Effector memory CD8-positive, alpha-beta T cell (primary cell): Measurements from ENCODE around the gene CAGE1.
A peak's percentile ranks its signal among the peaks of the same experiment; 100 is the strongest.

Experiments used
- ATAC-seq: fragments of 150-1000 bp; cut with Tn5 transposase; replicated peaks from 2 replicates; pipeline ENCODE4 v1.10.0; 2021; ENCODE audit warnings: mild to moderate bottlenecking, moderate library complexity
- DNase-seq, 3 experiments: peaks; one replicate each; pipeline ENCODE4 v3.0.0; 2021
- H3K27ac Mint-ChIP-seq, 2 donors: one replicate each; pipeline ENCODE4 v1.8.0; 2022; ENCODE audit warnings: mild to moderate bottlenecking in 2 of 2, mixed read lengths in 2 of 2, moderate library complexity in 2 of 2
- H3K27me3 Mint-ChIP-seq, 2 donors: one replicate each; pipeline ENCODE4 v1.8.0; 2022; ENCODE audit warnings: mixed read lengths in 2 of 2
- H3K36me3 Mint-ChIP-seq: one replicate; pipeline ENCODE4 v1.8.0; 2022; ENCODE audit warnings: mild to moderate bottlenecking, moderate library complexity, mixed read lengths; ENCODE audit not compliant: insufficient read depth
- H3K4me1 Mint-ChIP-seq, 2 donors: one replicate each; pipeline ENCODE4 v1.8.0; 2022; ENCODE audit warnings: low read depth in 2 of 2, mixed read lengths in 2 of 2
- H3K4me3 Mint-ChIP-seq, 2 donors: one replicate each; pipeline ENCODE4 v1.8.0; 2022; ENCODE audit warnings: mild to moderate bottlenecking in 2 of 2, mixed read lengths in 2 of 2, moderate library complexity in 2 of 2
- H3K9me3 Mint-ChIP-seq, 2 donors: one replicate each; pipeline ENCODE4 v1.8.0; 2022; ENCODE audit warnings: mixed read lengths in 2 of 2

CAGE1 gene

GRCh38 chr6:7304821-7305220 is 84.7 kb downstream of the CAGE1 start:
- Mint-ChIP-seq H3K4me1 (peaks cover 25 to 54% of the 10 kb centered on the region in 2 donors), H3K27ac (peak overlapping the region; percentile 36 to 50), H3K27me3 (no peaks in the 10 kb centered on the region), H3K9me3 (no peaks in the 10 kb centered on the region), H3K4me3 (no peak overlapping the region), H3K36me3 (peaks cover 97% of the 10 kb centered on the region)
- no peak for ATAC-seq
- no peak for DNase-seq

DNA sequence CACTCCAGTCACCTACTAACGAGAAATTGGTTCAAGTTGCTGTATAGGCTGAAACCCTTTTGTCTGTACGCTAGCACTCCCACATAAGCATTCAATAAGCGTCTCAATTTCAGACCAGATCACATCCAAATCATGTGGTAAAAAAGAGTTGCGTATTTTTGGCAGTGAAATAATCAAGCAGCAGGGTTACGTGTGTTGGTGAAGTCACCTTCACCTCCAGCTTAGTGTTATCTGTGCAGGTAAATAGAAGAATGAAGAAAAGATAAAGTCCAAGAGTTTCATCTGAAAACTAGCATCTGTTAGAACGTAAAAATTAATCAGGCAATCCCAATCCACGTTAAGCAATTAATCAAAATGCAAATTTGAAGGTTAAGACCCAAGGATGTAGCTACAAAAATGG is 87.8 kb downstream of the CAGE1 start:
- Mint-ChIP-seq H3K27ac (no peak overlapping the region), H3K4me3 (no peak overlapping the region)

DNA sequence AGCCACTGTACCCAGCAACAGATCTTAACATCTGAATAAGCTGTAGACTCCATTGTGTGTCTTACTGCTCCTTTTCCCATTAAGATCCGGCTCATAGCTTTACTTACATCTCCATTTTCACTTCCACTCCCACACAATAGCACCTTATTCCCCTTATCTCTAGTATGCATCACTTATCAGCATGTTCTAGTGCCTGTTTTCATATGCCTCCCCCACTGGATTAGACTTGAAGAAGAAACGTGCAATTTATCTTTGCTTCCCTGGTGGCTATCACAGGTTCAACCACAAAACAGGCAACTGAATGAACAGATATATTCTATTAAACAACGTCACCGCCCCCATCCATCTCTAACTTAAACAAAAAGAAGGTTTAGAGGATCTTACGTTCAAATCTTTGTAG is 88.6 kb downstream of the CAGE1 start:
- Mint-ChIP-seq H3K27me3 (no peaks in the 10 kb centered on the region), H3K4me3 (no peak overlapping the region), H3K4me1 (peaks cover 16 to 29% of the 10 kb centered on the region in 2 donors), H3K9me3 (no peaks in the 10 kb centered on the region), H3K27ac (no peak overlapping the region), H3K36me3 (peaks cover 98% of the 10 kb centered on the region)
- no peak for DNase-seq
- ATAC-seq: no peak

More for the DNA sequence above, 87.8 kb downstream of the CAGE1 start:
- H3K27me3 Mint-ChIP-seq: no peaks in the 10 kb centered on the region
- ATAC-seq (no peak), DNase-seq (no peak)
- H3K4me1 Mint-ChIP-seq: peaks cover 14 to 30% of the 10 kb centered on the region in 2 donors
- peaks cover 97% of the 10 kb centered on the region for H3K36me3 Mint-ChIP-seq
- no peaks in the 10 kb centered on the region for H3K9me3 Mint-ChIP-seq

- peak overlapping the region in 1 of 2 donors; percentile 20 for H3K27ac Mint-ChIP-seq
- no peaks in the 10 kb centered on the region for H3K27me3 Mint-ChIP-seq
- H3K9me3 Mint-ChIP-seq: no peaks in the 10 kb centered on the region
- no peak overlapping the region for H3K4me3 Mint-ChIP-seq
- H3K36me3 Mint-ChIP-seq: peaks cover 98% of the 10 kb centered on the region
- ATAC-seq (no peak), DNase-seq (no peak)
- peaks cover 7 to 13% of the 10 kb centered on the region in 2 donors for H3K4me1 Mint-ChIP-seq
Measured at GRCh38 chr6:7298113-7298512, 91.4 kb downstream of the CAGE1 start.

DNA sequence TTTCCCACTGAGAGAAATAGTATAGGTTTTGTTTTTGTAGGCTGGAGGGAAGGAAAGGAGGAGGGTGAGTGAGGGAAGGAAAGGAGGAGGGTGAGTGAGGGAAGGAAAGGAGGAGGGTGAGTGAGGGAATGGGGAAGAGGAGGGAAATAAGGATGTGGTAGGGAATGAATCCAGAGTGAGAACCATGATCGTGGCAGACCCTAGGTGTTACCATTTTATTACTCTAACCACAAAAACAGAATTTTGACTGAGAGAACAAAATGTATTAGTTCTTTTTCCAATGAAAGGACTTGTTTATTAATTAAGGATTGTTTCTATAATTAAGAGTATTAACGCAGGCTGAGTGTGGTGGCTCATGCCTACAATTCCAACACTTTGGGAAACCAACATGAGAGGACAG is 92.9 kb downstream of the CAGE1 start:
- Mint-ChIP-seq H3K4me1 (peaks cover 9 to 10% of the 10 kb centered on the region in 2 donors), H3K27me3 (no peaks in the 10 kb centered on the region), H3K9me3 (no peaks in the 10 kb centered on the region), H3K36me3 (peaks cover 97% of the 10 kb centered on the region), H3K4me3 (no peak overlapping the region), H3K27ac (peak overlapping the region; percentile 32 to 92)
- ATAC-seq (no peak), DNase-seq (no peak)

DNA sequence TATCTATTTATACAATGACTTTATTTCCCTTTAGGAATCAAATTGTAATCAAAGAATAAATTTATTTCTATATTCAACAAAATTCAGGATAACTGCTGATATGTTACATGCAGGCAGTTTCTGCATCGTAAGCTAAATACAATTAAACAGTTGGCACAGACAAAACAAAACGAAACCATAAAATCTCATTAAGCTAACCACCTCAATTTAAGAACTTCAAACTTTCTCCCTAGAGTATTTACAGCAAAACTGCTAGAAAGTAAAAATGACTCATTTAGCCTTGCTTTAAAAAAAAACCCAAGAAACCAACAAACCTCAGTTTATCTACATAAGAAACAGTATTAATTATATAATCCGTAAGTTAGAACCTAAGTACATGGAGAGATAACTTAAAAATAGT is 93.6 kb downstream of the CAGE1 start:
- Mint-ChIP-seq H3K4me3 (no peak overlapping the region), H3K36me3 (peaks cover 97% of the 10 kb centered on the region), H3K27me3 (no peaks in the 10 kb centered on the region), H3K27ac (peak overlapping the region; percentile 32 to 92), H3K4me1 (peaks cover 5 to 7% of the 10 kb centered on the region in 2 donors), H3K9me3 (no peaks in the 10 kb centered on the region)
- no peak for DNase-seq
- ATAC-seq: no peak

DNA sequence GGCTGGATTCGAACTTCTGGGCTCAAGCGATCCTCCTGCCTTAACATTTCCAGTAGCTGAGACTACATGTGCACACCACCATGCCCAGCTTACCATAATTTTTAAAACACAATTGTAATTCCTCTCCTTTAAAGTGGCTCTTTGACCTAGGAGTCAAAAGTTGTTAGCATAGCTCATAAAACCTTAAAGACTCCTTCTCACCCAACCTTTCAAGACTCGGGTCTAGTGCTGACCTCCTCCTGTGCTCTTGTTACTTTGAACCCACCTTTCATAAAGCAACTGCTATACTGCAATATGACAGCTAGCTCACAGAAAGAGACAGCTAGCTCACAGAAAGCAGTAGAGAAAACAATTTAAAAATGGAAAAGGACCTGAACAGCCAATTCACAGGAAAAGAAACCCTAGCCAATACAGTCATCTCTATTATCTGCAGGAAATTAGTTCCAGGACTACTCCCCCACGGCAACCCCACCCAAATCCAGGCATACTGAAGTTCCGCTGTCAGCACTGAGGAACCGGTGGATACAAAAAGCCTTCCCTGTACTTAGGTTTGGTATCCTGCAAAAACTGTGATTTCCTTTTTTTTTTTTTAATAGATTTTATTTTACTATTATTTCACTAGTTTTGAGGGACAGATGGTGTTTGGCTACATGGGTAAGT is 96.8 kb downstream of the CAGE1 start:
- Mint-ChIP-seq H3K9me3 (no peaks in the 10 kb centered on the region), H3K4me1 (peaks cover 4% of the 10 kb centered on the region in 2 donors), H3K27ac (peak overlapping the region in 1 of 2 donors; percentile 47), H3K4me3 (no peak overlapping the region), H3K36me3 (peaks cover 97% of the 10 kb centered on the region), H3K27me3 (no peaks in the 10 kb centered on the region)
- no peak for ATAC-seq
- DNase-seq: no peak

DNA sequence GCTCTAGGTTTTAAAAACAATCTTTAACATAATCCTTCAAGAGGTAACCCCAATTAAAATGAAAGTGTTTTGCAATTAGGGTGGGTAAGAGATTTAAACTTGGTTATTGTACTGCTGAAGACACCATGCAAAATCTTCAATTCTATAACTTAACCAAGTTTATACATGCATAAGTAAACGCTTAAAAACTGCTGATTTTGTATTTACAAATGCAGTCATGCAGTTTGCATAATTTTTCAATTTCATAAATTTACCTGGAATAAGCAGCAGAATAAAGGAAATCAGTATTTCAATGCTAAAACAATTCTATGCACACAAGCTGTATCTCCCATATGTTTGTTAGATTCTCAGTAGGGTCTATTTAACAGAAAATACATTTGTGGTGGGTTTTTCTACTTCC is 99.5 kb downstream of the CAGE1 start:
- Mint-ChIP-seq H3K27me3 (no peaks in the 10 kb centered on the region), H3K27ac (peak overlapping the region in 1 of 2 donors; percentile 35), H3K9me3 (no peaks in the 10 kb centered on the region), H3K4me1 (peaks cover 2 to 4% of the 10 kb centered on the region in 2 donors), H3K4me3 (no peak overlapping the region), H3K36me3 (peaks cover 89% of the 10 kb centered on the region)
- DNase-seq (no peak), ATAC-seq (no peak)

DNA sequence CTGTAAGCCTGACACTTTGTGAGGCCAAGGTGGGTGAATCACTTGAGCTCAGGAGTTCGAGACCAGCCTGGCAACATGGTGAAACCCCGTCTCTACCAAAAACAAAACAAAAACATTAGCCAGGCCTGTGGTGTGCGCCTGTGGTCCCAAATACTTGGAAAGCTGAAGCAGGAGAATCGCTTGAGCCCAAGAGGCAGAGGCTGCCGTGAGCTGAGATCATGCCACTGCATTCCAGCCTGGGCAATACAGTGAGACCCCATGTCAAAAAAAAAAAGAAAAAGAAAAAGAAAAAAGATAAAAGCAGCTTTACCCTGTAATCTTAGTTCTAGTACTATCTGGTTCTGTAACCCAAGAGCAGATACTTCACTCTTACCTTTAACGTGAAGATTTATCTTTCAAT is 104.1 kb downstream of the CAGE1 start:
- ATAC-seq (no peak), DNase-seq (no peak)
- Mint-ChIP-seq H3K4me1 (peaks cover 9 to 12% of the 10 kb centered on the region in 2 donors), H3K36me3 (peaks cover 47% of the 10 kb centered on the region), H3K27me3 (no peaks in the 10 kb centered on the region), H3K9me3 (no peaks in the 10 kb centered on the region), H3K27ac (peak overlapping the region in 1 of 2 donors; percentile 10), H3K4me3 (no peak overlapping the region)

DNA sequence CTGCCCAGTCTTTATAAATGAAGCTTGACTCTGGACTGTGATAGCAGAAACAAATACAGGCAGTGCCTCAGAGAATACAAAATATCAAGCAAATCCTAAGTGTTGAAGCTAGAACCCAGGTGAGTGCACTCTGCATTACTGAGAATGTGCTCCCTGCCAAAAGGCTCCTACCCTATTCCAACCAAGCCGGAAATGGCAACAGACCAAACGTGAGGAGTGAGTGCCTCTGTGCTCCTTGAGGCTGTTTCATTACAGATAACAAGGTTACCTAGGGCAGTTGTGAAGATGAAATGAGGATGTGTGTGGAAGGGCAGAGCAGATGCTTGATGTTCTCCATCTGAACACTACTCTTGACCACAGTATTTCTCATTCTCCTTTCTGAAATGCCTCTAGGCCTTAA is 105.9 kb downstream of the CAGE1 start:
- Mint-ChIP-seq H3K36me3 (peaks cover 30% of the 10 kb centered on the region), H3K27me3 (no peaks in the 10 kb centered on the region), H3K4me3 (no peak overlapping the region), H3K9me3 (no peaks in the 10 kb centered on the region), H3K27ac (peak overlapping the region in 1 of 2 donors; percentile 59), H3K4me1 (peaks cover 7 to 10% of the 10 kb centered on the region in 2 donors)
- ATAC-seq (no peak), DNase-seq (no peak)

DNA sequence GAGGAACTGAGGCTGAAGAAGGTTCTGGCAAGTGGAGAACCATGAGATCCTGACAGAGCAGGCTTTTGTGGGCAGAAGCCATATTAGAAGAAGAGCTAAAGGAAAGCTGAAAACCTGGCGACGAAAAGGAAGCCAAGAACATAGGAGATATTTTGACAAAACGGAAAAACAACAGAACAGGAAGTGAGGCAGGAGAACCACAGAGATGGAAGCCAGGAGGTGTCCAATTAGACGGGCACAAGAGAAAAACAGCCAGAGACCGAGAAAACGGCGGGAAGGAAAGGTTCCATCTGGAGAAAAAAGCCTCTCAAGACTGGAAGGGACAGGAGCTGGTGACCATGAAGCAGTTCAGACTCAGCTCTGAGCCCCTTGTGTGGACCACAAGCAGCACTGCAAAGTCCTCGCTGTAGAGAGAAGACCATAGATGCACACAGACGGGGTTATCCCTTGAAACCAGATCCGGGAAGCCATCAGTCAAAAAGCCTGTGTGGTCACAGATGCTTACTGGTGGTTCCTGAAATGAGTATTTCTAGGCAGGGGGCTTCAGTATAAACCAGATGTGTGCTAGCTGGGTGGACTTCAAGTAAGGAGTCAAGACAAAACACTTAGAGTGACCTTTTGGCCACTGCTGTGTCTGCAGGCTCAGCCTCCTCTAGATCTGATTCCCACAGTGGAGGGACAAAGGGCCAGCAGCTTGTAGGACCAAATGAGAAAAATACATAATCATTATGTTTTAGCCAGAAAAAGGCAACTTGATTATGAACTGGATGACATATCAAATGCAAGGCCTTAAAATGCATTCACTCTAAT is 107.2 kb downstream of the CAGE1 start:
- no peak for ATAC-seq
- Mint-ChIP-seq H3K9me3 (no peaks in the 10 kb centered on the region), H3K4me1 (peaks cover 7 to 10% of the 10 kb centered on the region in 2 donors), H3K36me3 (peaks cover 17% of the 10 kb centered on the region), H3K27me3 (no peaks in the 10 kb centered on the region), H3K27ac (peak overlapping the region; percentile 59 to 72), H3K4me3 (peak overlapping the region in 1 of 2 donors; percentile 45)
- no peak for DNase-seq
